NB4 (cell line): Measurements from ENCODE around the gene SLAIN2.

Experiments
- DNase-seq: peaks from one replicate; pipeline ENCODE4 v3.0.0; 2010; ENCODE audit warnings: low read depth
- H3K4me3 ChIP-seq: one replicate; pipeline ENCODE4 v1.5.1; 2011; ENCODE audit warnings: mild to moderate bottlenecking, low read depth, low read length, moderate library complexity
- MYC ChIP-seq: IDR thresholded peaks from 2 replicates; pipeline ENCODE4 v1.6.1; 2011; ENCODE audit warnings: low read depth, low read length
- POLR2A ChIP-seq: IDR thresholded peaks from 2 replicates; pipeline ENCODE4 v1.6.1; 2011; ENCODE audit warnings: mild to moderate bottlenecking; ENCODE audit not compliant: insufficient read length; ENCODE audit errors: extremely low read depth
- TF ChIP-seq, protein P1 (sequence below): IDR thresholded peaks from one replicate; pipeline ENCODE4 v1.5.1; 2012; ENCODE audit warnings: low read depth, low read length
- TF ChIP-seq, protein P2 (sequence below): IDR thresholded peaks from 2 replicates; pipeline ENCODE4 v1.6.1; 2011; ENCODE audit warnings: low read depth, low read length

SLAIN2 gene

GRCh38 chr4:48356355-48356754 lies 15.0 kb downstream of the SLAIN2 start:
- H3K4me3 ChIP-seq, result no peak overlapping the region
- TF ChIP-seq, protein P1, sequence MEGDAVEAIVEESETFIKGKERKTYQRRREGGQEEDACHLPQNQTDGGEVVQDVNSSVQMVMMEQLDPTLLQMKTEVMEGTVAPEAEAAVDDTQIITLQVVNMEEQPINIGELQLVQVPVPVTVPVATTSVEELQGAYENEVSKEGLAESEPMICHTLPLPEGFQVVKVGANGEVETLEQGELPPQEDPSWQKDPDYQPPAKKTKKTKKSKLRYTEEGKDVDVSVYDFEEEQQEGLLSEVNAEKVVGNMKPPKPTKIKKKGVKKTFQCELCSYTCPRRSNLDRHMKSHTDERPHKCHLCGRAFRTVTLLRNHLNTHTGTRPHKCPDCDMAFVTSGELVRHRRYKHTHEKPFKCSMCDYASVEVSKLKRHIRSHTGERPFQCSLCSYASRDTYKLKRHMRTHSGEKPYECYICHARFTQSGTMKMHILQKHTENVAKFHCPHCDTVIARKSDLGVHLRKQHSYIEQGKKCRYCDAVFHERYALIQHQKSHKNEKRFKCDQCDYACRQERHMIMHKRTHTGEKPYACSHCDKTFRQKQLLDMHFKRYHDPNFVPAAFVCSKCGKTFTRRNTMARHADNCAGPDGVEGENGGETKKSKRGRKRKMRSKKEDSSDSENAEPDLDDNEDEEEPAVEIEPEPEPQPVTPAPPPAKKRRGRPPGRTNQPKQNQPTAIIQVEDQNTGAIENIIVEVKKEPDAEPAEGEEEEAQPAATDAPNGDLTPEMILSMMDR, result no peak
- TF ChIP-seq MYC, result no peak
- TF ChIP-seq, protein P2, sequence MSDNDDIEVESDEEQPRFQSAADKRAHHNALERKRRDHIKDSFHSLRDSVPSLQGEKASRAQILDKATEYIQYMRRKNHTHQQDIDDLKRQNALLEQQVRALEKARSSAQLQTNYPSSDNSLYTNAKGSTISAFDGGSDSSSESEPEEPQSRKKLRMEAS, result no peak
- no peak for TF ChIP-seq POLR2A
- no peak for DNase-seq

DNA sequence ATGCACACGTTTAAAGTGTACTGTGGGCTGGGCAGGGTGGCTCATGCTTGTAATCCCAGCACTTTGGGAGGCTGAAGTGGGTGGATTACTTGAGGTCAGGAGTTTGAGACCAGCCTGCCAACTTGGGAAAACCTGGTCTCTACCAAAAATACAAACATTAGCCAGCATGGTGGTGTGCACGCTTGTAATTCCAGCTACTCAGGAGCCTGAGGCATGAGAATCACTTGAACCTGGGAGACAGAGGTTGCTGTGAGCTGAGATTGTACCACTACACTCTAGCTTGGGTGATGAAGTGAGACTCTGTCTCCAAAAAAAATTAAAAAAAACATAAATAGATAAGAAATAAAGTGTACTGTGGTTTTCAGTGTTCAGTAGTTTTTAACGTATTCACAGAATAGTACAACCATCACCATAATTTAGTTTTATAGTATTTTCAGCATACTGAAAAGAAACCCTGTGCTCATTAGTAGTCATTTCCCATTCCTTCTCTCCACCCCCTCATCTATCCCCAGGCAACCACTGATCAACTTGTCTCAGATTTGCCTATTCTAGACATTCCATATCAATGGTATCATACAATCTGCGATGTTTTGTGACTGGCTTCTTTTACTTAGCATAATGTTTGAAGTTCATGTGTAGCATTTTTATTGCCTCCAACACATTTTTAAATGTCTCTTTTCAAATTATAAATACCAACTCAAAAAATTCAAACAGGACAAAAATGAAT lies 19.1 kb downstream of the SLAIN2 start:
- TF ChIP-seq POLR2A, result no peak
- TF ChIP-seq, protein P1, result no peak
- TF ChIP-seq, protein P2, result no peak
- TF ChIP-seq MYC, result no peak
- no peak for DNase-seq
- no peak overlapping the region for H3K4me3 ChIP-seq

DNA sequence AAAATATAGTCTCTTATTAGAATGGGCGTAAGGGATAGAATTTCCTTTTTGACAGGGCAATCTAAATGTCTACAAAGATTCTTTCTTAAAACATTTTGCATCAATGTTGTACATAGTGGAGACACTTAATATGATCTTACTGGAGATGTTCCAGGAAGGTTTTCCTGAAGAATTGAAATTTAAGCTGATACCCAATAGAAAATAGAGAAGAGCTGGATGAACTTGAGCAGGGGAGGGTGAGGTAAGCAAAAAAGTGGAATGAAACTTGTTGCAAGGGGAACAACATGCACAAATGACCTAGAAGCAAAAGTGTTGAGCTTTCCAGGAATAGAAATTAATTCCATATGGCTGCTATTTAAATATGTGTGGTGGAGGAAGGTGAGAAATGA lies 19.7 kb downstream of the SLAIN2 start:
- H3K4me3 ChIP-seq, result no peak overlapping the region
- TF ChIP-seq POLR2A, result no peak
- TF ChIP-seq, protein P2, result no peak
- TF ChIP-seq, protein P1, result no peak
- no peak for TF ChIP-seq MYC
- no peak for DNase-seq

DNA sequence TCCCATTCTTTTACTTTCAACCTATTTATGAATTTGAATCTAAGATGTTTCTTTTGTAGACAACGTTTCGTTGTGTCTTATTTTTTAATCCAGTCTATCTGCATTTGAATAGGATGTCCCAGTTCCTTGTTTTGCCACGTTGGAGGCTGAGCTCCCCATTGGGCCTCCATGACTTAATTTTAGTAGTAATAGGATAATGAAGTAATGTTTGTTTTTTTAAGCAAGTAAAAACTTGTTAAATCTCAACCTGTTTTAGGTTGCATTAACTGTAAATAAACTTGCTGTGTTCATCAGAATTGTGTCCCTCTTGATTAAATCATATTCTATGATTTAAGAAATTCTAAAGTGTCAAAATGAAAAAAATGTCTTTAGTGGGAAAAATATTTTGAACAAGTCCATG lies 25.3 kb downstream of the SLAIN2 start:
- TF ChIP-seq, protein P2, result no peak
- TF ChIP-seq MYC (no peak), POLR2A (no peak)
- TF ChIP-seq, protein P1, result no peak
- no peak for DNase-seq
- H3K4me3 ChIP-seq, result no peak overlapping the region

DNA sequence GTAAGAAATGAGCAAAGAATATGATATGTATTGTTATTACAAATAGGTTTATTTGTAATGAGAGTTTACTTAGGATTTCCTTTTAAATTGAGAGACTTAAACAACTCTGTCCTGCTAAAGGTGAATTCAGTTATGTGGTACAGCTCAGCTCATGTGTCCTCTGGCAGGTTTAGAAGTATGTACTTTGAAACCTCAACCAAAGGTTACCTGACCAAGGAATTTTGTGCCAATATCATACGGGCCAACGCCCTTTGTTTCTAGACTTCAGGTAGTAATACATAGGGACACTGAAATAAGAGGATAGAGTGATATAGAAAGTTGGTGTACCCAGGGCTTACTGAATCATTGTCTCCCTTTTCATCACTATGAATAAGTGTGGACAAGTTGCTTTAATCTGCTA lies 25.7 kb downstream of the SLAIN2 start:
- DNase-seq, result no peak
- TF ChIP-seq, protein P2, result no peak
- TF ChIP-seq MYC (no peak), POLR2A (no peak)
- no peak overlapping the region for H3K4me3 ChIP-seq

DNA sequence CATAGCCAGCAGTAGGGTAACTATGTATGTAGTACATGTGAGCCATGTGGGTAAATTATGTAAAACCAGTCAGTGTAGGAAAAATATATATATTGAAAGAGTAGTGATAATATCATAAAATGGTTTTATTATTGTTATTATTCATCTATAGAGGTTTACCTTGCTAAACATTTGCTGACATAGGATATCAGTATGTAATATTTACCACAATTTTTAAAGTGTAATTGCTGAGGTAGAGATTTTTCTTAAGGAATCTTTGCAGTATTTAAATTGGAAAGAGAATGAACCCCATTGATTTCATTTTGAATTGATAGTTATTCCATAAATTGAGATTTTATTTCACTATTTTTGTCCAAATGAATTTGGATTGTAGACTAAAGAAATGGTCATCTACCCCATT lies 27.1 kb downstream of the SLAIN2 start:
- DNase-seq, result no peak
- TF ChIP-seq POLR2A (no peak), MYC (no peak)
- TF ChIP-seq, protein P2, result no peak
- H3K4me3 ChIP-seq, result no peak overlapping the region

GRCh38 chr4:48369248-48369647 lies 27.9 kb downstream of the SLAIN2 start:
- TF ChIP-seq POLR2A, result no peak
- TF ChIP-seq, protein P2, result no peak
- no peak for TF ChIP-seq MYC
- TF ChIP-seq, protein P1, result no peak
- no peak for DNase-seq
- H3K4me3 ChIP-seq, result no peak overlapping the region
